ENCODE results near the gene DHX35.

DHX35 gene

DNA sequence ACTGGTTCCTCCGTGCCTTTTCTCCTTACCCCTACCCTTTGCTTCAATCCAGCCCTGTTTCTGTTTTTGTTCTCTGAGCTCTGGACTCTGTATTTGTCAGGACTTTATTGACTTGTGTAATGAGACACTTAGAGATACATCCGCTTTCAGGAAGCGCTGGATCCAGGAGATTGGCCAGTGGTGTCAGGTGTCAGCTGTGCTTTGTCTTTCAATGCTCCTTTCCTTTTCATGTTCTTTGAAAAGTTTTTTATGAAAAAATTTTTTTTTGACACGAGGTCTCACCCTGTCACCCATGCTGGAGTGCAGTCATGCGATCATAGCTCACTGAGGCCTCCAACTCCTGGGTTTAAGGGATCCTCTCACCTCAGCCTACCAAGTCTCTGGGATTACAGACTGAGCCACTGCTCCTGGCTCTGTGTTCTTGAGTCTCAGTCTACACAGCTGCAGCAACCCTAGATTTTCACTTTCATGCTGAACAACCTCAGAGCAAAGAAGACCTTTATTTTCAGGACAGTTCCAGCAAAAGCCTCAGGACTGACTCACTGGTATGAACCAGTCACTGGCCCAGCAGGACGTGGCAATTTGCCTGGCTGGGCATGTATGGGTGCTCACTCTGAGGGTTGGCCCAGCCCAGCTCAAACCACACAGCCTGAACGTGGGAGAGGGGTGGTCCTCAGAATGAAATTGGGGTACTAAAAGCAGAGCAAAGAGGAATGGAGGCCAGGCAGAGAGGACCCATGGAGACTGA lies 108.5 kb downstream of the DHX35 start:
- DNase-seq (ENCODE audit: low read depth in 1 of 2, low spot score in 1 of 2) = no peak
- in situ Hi-C loops (cut with HindIII; ENCODE audit: low pct_unique_long_range_greater_than_20kb, low sequenced_read_pairs) = no loop called here
- TF ChIP-seq JUND (IDR thresholded peaks at IDR 0.05; ENCODE audit: low read depth) = no peak

GRCh38 chr20:39072132-39072531 lies 110.0 kb downstream of the DHX35 start:
- in situ Hi-C loops (cut with HindIII; ENCODE audit: low pct_unique_long_range_greater_than_20kb, low sequenced_read_pairs) = no loop called here
- DNase-seq (ENCODE audit: low read depth in 1 of 2, low spot score in 1 of 2) = no peak
- no peak for TF ChIP-seq JUND (IDR thresholded peaks at IDR 0.05; ENCODE audit: low read depth)

- TF ChIP-seq JUND (IDR thresholded peaks at IDR 0.05; ENCODE audit: low read depth) = no peak
- DNase-seq (ENCODE audit: low read depth in 1 of 2, low spot score in 1 of 2) = no peak
- in situ Hi-C loops (cut with HindIII; ENCODE audit: low pct_unique_long_range_greater_than_20kb, low sequenced_read_pairs) = no loop called here
Measured at GRCh38 chr20:39072653-39073052, 110.5 kb downstream of the DHX35 start.

GRCh38 chr20:39075731-39076130 lies 113.6 kb downstream of the DHX35 start:
- no peak for TF ChIP-seq JUND (IDR thresholded peaks at IDR 0.05; ENCODE audit: low read depth)
- DNase-seq (ENCODE audit: low read depth in 1 of 2, low spot score in 1 of 2) = no peak
- in situ Hi-C loops (cut with HindIII; ENCODE audit: low pct_unique_long_range_greater_than_20kb, low sequenced_read_pairs) = no loop called here

GRCh38 chr20:39076958-39077357 lies 114.8 kb downstream of the DHX35 start:
- in situ Hi-C loops (cut with HindIII; ENCODE audit: low pct_unique_long_range_greater_than_20kb, low sequenced_read_pairs) = no loop called here
- no peak for DNase-seq (ENCODE audit: low read depth in 1 of 2, low spot score in 1 of 2)

GRCh38 chr20:39080326-39080725 lies 118.2 kb downstream of the DHX35 start:
- in situ Hi-C loops (cut with HindIII; ENCODE audit: low pct_unique_long_range_greater_than_20kb, low sequenced_read_pairs) = no loop called here
- TF ChIP-seq JUND (IDR thresholded peaks at IDR 0.05; ENCODE audit: low read depth) = no peak
- DNase-seq (ENCODE audit: low read depth in 1 of 2, low spot score in 1 of 2) = no peak

More at GRCh38 chr20:39076958-39077357, 114.8 kb downstream of the DHX35 start:
- no peak for TF ChIP-seq JUND (IDR thresholded peaks at IDR 0.05; ENCODE audit: low read depth)

GRCh38 chr20:39081255-39081654 lies 119.1 kb downstream of the DHX35 start:
- no peak for TF ChIP-seq JUND (IDR thresholded peaks at IDR 0.05; ENCODE audit: low read depth)
- in situ Hi-C loops (cut with HindIII; ENCODE audit: low pct_unique_long_range_greater_than_20kb, low sequenced_read_pairs) = no loop called here

DNA sequence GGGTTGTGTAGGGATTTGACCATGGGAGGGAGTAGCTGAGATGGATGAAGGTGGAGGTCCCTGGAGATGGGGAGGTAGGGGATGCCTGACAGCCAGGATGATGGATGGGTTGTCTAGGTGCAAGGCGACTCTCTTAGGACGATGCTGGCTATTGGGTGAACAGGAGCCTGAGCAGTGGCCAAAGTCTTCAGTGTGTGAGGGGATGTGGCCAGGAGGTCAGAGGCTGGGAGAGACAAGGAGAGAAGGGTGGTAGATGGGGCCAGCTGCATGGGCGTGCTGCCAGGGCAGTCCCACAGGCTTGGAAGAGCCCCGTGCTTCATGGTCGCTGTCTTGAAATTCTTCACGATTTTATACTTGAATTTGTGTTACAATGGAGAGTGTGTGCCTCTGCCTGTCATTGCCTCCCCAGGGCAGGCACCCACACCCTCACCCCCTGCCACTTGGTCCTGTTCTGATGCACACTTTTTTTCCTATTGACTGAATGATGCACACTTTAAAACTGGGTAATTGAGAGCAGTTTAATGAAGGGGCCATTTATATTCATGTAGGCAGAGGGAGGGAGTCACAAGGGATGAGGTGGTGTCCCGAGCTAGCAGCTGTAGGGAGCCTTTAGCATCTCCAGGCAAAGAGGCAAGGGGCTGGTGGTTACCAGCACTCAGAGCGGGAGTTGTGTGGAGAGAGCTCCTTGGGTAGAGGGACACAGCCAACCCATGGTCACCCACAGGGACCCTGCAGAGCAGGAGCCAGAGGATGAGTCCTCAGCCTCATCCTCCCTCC lies 120.7 kb downstream of the DHX35 start:
- in situ Hi-C loops (cut with HindIII; ENCODE audit: low pct_unique_long_range_greater_than_20kb, low sequenced_read_pairs) = no loop called here
- no peak for TF ChIP-seq JUND (IDR thresholded peaks at IDR 0.05; ENCODE audit: low read depth)
- DNase-seq (ENCODE audit: low read depth in 1 of 2, low spot score in 1 of 2) = no peak

More at GRCh38 chr20:39081255-39081654, 119.1 kb downstream of the DHX35 start:
- DNase-seq (ENCODE audit: low read depth in 1 of 2, low spot score in 1 of 2) = peak; percentile 83 to 87

- TF ChIP-seq JUND (IDR thresholded peaks at IDR 0.05; ENCODE audit: low read depth) = no peak
- no peak for DNase-seq (ENCODE audit: low read depth in 1 of 2, low spot score in 1 of 2)
- in situ Hi-C loops (cut with HindIII; ENCODE audit: low pct_unique_long_range_greater_than_20kb, low sequenced_read_pairs) = no loop called here
Measured at GRCh38 chr20:39083761-39084160, 121.6 kb downstream of the DHX35 start.

DNA sequence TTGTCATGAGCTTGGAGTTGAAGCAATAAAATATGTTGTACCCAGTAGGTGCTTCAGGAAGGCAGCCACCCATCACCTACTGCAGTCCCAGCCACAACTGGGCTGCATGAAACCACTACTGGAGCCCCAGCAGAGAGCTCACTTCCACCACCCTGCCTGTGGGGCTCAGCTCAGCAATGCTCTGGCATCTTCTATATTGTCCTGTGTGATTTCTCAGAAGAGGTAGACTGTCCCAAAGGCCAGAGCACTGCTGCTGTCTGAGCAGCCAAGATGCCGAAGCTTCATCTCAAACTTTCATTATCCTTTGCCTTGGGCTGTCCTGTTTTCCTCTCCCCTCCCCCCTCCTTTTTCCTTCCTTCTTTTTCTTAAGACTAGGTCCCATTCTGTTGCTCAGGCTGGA lies 126.9 kb downstream of the DHX35 start:
- in situ Hi-C loops (cut with HindIII; ENCODE audit: low pct_unique_long_range_greater_than_20kb, low sequenced_read_pairs) = no loop called here
- TF ChIP-seq JUND (IDR thresholded peaks at IDR 0.05; ENCODE audit: low read depth) = no peak
- peak in 1 of 2 experiments; percentile 25 for DNase-seq (ENCODE audit: low read depth in 1 of 2, low spot score in 1 of 2)

All from T47D (cell line).